AG04450 (cell line): ENCODE measurements around the gene UNC50. TPM values are rescaled to one million over a fixed set of nuclear protein-coding genes. Genes with fewer than 3 reads are reported as not detected.

Experiments used
- CTCF ChIA-PET: fragments of 300-600, 350-600 bp; formaldehyde crosslinking; extraction: SDS; loops from one replicate; lab custom pipeline; 2022; ENCODE audit warnings: antibody characterized with exemption, inconsistent platforms; lab: Charles Lee
- POLR2A ChIA-PET: fragments of 350-600 bp; formaldehyde crosslinking; extraction: SDS; loops from one replicate; lab custom pipeline; 2021; ENCODE audit warnings: antibody characterized with exemption, inconsistent platforms; lab: Yijun Ruan, JAX
- DNase-seq: peaks from one replicate; pipeline ENCODE4 v3.0.0-alpha.2; 2011; ENCODE audit warnings: low read depth, low spot score
- H3K27ac ChIP-seq: one replicate; pipeline ENCODE4 v1.5.1; 2012; ENCODE audit warnings: low read depth, low read length, control low read depth
- H3K27me3 ChIP-seq: one replicate; pipeline ENCODE4 v1.6.0; 2012; ENCODE audit warnings: low read length; ENCODE audit not compliant: control insufficient read depth, insufficient read depth
- H3K4me3 ChIP-seq: 2 replicates; pipeline ENCODE4 v1.5.1; 2011; ENCODE audit warnings: mild to moderate bottlenecking, low read depth, low read length, control low read depth
- H3K9me3 ChIP-seq: 2 replicates; pipeline ENCODE4 v1.5.1; 2012; ENCODE audit warnings: low read length; ENCODE audit not compliant: control insufficient read depth, insufficient read depth
- CTCF ChIP-seq: IDR thresholded peaks from 2 replicates; pipeline ENCODE4 v1.5.1; 2011; ENCODE audit warnings: low read depth, low read length, control low read depth, inconsistent platforms
- polyA plus RNA-seq: library from polyadenylated mRNA; depleted of rRNA; stranded (reverse); fragments of >200 nt; gene quantifications from 2 replicates; pipeline ENCODE4 v1.2.3, GENCODE V29; 2011

Gene UNC50
- polyA plus RNA-seq, 1 experiment = 64.1 TPM

GRCh38 chr2:98561018-98561417 lies 47.4 kb upstream of the UNC50 start:
- POLR2A ChIA-PET = no interaction called here
- H3K4me3 ChIP-seq = no peak overlapping the region
- TF ChIP-seq CTCF = no peak
- no peaks in the 10 kb centered on the region for H3K27me3 ChIP-seq
- DNase-seq = no peak
- H3K27ac ChIP-seq = peak overlapping the region; percentile 91
- CTCF ChIA-PET = interaction anchor here (1.5 to 2.6 kb wide), 2 partner anchors 9 to 148 kb away, joined by 5 to 14 read pairs; no protein-coding TSS in a partner anchor
- no peaks in the 10 kb centered on the region; the same call in 1 of the 2 replicates for H3K9me3 ChIP-seq

- CTCF ChIA-PET = interaction anchor here (1.5 to 1.6 kb wide), 2 partner anchors 8 to 149 kb away, joined by 5 read pairs; no protein-coding TSS in a partner anchor
- no peak for DNase-seq
- no peak for TF ChIP-seq CTCF
- Histone ChIP-seq H3K9me3 (no peaks in the 10 kb centered on the region; the same call in 1 of the 2 replicates), H3K4me3 (no peak overlapping the region), H3K27me3 (no peaks in the 10 kb centered on the region), H3K27ac (no peak overlapping the region)
- POLR2A ChIA-PET = no interaction called here
Measured at GRCh38 chr2:98561902-98562695, 46.3 kb upstream of the UNC50 start.

- Histone ChIP-seq H3K9me3 (no peaks in the 10 kb centered on the region; the same call in 1 of the 2 replicates), H3K4me3 (no peak overlapping the region), H3K27me3 (no peaks in the 10 kb centered on the region), H3K27ac (no peak overlapping the region)
- ChIA-PET CTCF (interaction anchor here (1.6 kb wide), 1 partner anchor 151 kb away, joined by 5 read pairs; no protein-coding TSS in a partner anchor), POLR2A (no interaction called here)
- no peak for DNase-seq
- TF ChIP-seq CTCF = no peak
Measured at GRCh38 chr2:98563394-98563793, 45.0 kb upstream of the UNC50 start.

- ChIA-PET CTCF (no interaction called here), POLR2A (no interaction called here)
- Histone ChIP-seq H3K4me3 (no peak overlapping the region), H3K27me3 (no peaks in the 10 kb centered on the region), H3K9me3 (no peaks in the 10 kb centered on the region; the same call in 1 of the 2 replicates), H3K27ac (no peak overlapping the region)
- TF ChIP-seq CTCF = no peak
- no peak for DNase-seq
Measured at GRCh38 chr2:98564541-98565132, 43.8 kb upstream of the UNC50 start.
